ENCODE data around the gene GHDC.
"Not testable (repeated sequence)": the region's sequence is repeated elsewhere in the genome, so short reads cannot be mapped to it uniquely, and the experiment has no call there.

The GHDC gene

DNA sequence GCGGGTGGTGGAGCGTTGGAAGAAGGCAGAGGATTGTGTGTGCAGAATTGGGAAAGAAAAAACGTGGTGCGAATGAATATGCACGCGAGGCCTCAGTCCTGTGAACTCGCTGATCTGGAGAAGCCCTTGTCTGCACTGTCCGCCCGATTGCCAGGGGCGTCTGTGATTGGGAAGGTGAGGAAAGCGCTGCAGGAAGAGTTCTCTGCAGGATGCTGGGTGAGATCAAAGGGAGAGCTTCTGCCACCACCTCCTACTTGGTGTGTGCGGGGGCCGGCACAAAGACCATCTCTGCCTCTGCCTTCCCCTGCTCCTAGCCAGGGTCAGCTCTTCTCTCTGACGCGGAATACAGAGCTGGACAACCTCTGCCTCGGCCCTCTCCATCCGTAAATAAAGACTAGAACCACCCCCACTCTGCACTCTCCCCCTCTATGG is 38.7 kb downstream of the GHDC start:
- FAIRE-seq (no peak), DNase-seq (ENCODE audit: low spot score) (no peak)

DNA sequence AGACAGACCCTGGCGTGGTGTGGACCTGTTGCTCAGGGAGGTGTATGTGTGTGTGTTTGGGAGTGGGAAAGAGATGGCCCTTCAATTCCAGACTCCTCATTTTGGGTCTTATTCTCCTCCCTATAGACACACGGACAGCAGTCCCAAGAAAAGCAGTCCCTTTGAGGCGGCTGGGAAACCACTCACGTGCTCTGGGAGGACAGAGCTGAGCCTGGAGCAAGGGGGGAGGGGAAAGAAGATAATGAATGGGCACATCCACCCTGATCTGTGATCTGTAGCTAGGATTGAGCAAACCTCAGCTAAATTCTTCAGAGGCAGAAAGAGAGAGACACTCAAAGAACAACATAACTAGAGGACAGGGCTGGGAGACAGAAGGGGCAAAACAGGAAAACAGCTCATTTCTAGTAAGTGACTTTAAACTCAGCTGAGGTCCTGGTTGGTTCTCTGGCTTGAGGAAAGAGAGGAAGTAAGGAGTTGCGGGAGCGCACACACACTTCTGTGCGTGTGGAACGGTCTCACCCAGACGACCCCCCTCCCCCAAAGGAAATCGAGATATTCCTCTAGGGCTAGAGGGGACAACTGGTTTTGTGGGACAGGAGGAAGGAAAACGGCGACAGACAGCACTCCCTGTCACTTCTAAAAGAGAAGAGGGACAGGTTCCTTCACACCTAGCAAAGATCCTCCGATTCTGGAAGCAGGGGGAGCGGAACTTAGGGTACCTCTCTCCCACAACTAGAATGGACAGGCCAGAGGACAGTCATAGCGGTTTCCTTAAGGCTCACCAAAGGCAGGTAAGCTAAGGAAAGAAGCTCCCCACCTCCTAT is 40.2 kb downstream of the GHDC start:
- FAIRE-seq: peak; percentile 32
- no peak for DNase-seq (ENCODE audit: low spot score)

DNA sequence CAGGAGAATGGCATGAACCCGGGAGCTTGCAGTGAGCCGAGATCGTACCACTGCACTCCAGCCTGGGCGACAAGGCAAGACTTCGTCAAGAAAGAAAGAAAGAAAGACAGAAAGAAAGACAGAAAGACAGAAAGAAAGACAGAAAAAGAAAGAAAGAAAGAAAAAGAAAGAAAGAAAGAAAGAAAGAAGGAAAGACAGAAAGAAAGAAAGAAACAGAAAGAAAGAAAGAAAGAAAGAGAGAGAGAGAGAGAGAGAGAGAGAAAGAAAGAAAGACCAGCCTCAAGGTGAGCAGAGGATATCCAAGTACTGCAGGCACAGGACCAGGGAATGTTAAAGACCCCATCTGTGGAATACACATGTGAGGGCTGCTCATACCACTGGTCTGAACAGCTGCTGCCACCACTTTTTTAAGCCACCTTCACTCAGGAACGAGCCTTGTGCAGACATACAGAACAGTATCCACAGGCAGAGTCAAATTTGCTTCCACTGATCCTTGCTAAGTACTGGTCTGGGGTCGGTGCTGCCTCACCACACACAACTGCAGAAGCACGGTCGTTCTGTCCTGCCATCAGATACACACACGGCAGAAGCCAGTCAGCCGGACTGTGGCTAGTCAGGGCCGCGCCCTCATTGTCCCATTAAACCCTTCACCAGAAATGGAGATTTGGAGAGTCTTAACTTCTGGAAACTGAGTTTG is 47.2 kb downstream of the GHDC start:
- FAIRE-seq: no peak
- DNase-seq (ENCODE audit: low spot score): no peak

DNA sequence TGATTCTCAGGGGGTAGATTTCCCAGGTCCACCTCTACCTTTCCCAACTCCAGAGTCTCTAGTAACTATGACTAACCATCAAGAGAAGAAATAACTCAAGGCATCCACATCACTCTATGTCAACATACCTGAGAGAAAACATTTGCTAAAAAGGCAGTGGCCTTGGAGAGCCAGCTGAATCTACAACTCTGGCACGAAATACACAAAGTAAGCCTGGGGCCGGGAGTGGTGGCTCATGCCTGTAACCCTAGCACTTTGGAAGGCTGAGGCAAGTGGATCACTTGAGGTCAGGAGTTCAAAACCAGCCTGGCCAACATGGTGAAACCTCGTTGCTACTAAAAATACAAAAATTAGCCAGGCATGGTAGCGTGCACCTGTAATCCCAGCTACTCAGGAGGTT is 51.2 kb downstream of the GHDC start:
- not testable (repeated sequence) for FAIRE-seq; DNase-seq (ENCODE audit: low spot score)

DNA sequence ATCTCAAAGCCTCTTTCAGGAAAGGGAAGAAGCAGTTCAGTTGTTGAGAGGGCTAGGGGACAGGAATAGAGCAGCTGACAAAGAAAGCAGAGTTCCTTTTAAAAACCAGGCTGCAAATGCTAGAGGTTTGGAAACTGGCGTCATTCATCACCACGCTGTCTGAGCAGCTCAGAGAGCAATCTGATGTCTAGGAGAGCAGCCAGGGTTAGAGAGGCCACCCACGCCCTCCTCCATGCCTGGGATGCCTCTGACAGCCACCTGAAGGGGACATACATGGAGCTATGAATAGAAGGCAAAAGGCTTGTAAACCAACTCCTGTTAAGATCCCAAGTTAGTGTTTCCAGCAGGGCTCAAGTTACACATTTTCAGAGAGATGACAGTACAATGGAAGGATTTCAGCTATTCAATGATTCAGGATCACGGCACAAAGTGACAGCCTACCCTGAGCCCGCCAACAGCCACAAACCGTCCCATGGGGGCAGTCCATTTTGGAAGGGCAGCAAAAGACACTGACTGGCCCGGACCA is 51.9 kb downstream of the GHDC start:
- FAIRE-seq: no peak
- peak; percentile 26 for DNase-seq (ENCODE audit: low spot score)

DNA sequence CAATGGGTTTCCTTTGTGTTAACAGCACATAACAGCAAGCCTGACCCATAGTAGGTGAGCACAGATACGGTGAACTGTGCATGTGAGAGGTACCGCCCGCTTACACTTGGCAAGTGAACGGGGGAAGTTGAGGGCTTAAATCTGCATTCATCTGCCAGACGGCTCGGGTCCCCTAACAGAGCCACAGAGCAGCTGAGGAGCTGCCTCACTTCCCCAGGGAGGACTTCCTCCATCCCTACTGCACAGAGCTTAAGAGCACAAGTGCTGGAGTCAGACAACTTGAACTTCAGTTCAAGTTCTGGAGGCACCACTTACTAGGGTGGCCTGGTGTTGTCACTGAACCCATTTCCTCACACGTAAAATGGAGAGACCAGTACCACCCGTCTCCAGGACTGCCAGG is 52.9 kb downstream of the GHDC start:
- FAIRE-seq: no peak

DNA sequence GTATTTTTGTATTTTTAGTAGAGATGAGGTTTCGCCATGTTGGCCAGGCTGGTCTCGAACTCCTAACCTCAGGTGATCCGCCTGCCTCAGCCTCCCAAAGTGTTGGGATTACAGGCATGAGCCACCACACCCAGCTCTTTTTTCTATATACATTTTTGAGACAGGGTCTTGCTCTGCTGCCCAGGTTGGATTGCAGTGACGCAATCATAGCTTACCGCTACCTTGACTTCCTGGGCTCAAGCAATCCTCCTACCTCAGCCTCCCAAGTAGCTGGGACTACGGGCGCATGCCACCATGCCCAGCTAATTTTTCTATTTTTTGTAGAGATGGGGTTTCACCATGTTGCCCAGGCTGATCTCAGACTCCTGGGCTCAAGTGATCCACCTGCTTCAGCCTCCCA is 53.6 kb downstream of the GHDC start:
- DNase-seq (ENCODE audit: low spot score); FAIRE-seq: not testable (repeated sequence)

More for the DNA sequence above, 52.9 kb downstream of the GHDC start:
- no peak for DNase-seq (ENCODE audit: low spot score)
